BLaER1 treated with 17β-estradiol and CSF1 and Interleukin-3, amounts not matched to agents 10 nM and 100 nM (cell line): ENCODE measurements around the gene TM4SF5.

Experiments
- H3K27ac ChIP-seq, 11 experiments: shearing (Covaris generic); formaldehyde crosslinking; 2 replicates each; pipeline ENCODE4 v1.8.1; 2022
- H3K27me3 ChIP-seq, 11 experiments: shearing (Covaris generic); formaldehyde crosslinking; 2 replicates each; pipeline ENCODE4 v1.8.1; 2022
- H3K36me3 ChIP-seq, 11 experiments: shearing (Covaris generic); formaldehyde crosslinking; 2 replicates each; pipeline ENCODE4 v1.8.1; 2022
- H3K4me1 ChIP-seq, 10 experiments: shearing (Covaris generic); formaldehyde crosslinking; 2 replicates each; pipeline ENCODE4 v1.8.1; 2022
- H3K4me2 ChIP-seq, 11 experiments: shearing (Covaris generic); formaldehyde crosslinking; 2 replicates each; pipeline ENCODE4 v1.8.1; 2022
- H3K4me3 ChIP-seq, 10 experiments: shearing (Covaris generic); formaldehyde crosslinking; 2 replicates each; pipeline ENCODE4 v1.8.1; 2022
- H3K9ac ChIP-seq, 11 experiments: shearing (Covaris generic); formaldehyde crosslinking; 2 replicates each; pipeline ENCODE4 v1.8.1; 2022
- H3K9me3 ChIP-seq, 11 experiments: shearing (Covaris generic); formaldehyde crosslinking; replicated peaks in 1 of 11; 2 replicates each; pipeline ENCODE4 v1.8.1; 2022
- H4K20me1 ChIP-seq, 11 experiments: shearing (Covaris generic); formaldehyde crosslinking; 2 replicates each; pipeline ENCODE4 v1.8.1; 2022
- Cebpa-rat ChIP-seq, 11 experiments: shearing (Covaris generic); IDR thresholded peaks; 2 replicates each; pipeline ENCODE4 v1.8.1; 2022

Gene TM4SF5

DNA sequence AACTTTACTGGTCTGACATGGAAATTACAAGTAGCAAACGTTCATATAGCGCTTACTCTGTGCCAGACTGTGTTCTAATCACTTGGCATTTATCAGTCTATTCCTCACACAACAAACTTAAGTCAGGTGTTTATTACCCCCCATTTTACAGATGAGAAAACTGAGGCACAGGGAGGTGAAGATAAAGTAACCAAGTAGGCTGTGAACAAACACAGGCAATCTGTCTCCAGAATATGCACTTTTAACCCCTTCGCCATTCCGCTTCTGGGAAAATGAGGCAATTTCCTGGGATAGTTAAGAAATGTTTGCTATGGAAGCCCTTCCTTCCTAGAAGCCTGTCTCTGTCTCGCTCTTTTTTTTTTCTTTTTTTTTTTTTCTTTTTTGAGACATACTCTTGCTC, 19.8 kb upstream of the TM4SF5 start:
- Histone ChIP-seq H3K9ac (no peak overlapping the region), H3K4me2 (0 out of 22 replicates have a peak overlapping the region, but pooled peaks of 1 of the 11 experiments have one; percentile 14), H3K27ac (no peak overlapping the region), H3K36me3 (no peaks in the 10 kb centered on the region), H3K4me1 (peaks cover 34 to 51% (median 43%) of the 10 kb centered on the region in 10 experiments), H3K9me3 (no peaks in the 10 kb centered on the region), H3K4me3 (no peak overlapping the region), H4K20me1 (no peaks in the 10 kb centered on the region), H3K27me3 (no peaks in the 10 kb centered on the region)
- no peak for TF ChIP-seq Cebpa-rat (IDR thresholded peaks at IDR 0.05)

DNA sequence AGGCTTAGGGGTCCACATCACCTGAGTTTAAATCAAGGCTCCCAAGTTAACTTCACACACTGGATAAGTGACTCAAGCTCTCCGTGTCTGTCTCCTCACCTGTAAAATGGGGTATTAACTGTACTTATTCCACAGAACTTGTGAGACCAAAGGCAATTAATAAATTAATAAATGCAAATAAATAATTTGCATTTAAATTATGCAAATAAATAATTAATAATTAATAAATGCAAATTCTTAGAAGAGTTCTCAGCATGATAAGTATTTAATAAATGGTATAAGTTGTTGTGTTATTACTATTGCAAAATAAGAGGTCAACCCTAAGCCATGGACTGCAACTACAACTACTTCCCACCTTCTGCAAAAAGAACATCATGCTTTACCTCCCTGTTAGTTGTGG, 18.3 kb upstream of the TM4SF5 start:
- TF ChIP-seq Cebpa-rat (IDR thresholded peaks at IDR 0.05): no peak
- Histone ChIP-seq H4K20me1 (no peaks in the 10 kb centered on the region), H3K36me3 (no peaks in the 10 kb centered on the region), H3K9me3 (no peaks in the 10 kb centered on the region), H3K4me2 (no peak overlapping the region), H3K9ac (no peak overlapping the region), H3K27ac (no peak overlapping the region), H3K4me1 (peaks cover 20 to 49% (median 29%) of the 10 kb centered on the region in 10 experiments), H3K4me3 (no peak overlapping the region), H3K27me3 (no peaks in the 10 kb centered on the region)

DNA sequence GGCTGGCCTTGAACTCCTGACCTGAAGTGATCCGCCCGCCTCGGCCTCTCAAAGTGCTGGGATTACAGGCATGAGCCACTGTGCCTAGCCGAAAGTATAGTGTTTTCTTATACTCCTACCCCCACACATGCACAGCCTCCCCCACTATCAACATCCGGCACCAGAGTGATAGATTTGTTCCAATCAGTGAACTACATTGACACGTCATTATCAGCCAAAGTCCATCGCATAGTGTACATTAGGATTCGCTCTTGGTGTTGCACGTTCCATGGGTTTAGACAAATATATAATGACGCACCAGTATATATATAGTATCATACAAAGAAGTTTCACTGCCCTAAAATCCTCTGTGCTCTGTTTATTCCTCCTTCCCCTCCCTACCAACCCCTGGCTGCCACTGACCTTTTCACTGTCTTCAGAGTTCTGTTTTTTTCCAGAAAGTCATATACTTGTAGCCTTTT, 11.9 kb upstream of the TM4SF5 start:
- Histone ChIP-seq H3K36me3 (no peaks in the 10 kb centered on the region), H3K27me3 (no peaks in the 10 kb centered on the region), H3K4me1 (peaks cover 9 to 66% (median 15%) of the 10 kb centered on the region in 10 experiments), H4K20me1 (no peaks in the 10 kb centered on the region), H3K4me2 (peak overlapping the region in 3 of 11 experiments; percentile 18 to 71 (median 32); a peak in 5 of 22 replicates), H3K9me3 (no peaks in the 10 kb centered on the region), H3K4me3 (no peak overlapping the region), H3K27ac (peak overlapping the region in 3 of 11 experiments; percentile 38 to 47 (median 42); a peak in 5 of 22 replicates), H3K9ac (no peak overlapping the region)
- TF ChIP-seq Cebpa-rat (IDR thresholded peaks at IDR 0.05): no peak

DNA sequence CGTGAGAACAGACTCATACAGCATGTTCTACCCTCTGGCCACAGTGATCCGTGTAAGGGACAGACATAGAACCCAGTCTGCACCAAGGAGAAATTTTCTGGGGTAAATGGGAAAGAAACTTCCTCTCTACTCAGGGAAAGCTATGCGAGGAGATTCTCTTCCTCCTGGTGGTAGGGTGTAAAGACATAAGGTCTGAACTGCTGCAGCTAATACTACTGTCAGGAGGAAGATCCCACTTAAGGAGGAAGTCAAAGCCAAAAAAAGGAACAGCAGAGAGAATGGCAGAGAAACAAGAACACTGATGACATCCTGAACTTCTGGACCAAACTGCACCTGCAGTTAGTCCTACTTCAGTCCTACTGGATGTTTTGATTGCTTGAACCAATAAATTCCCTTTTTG, 7.1 kb upstream of the TM4SF5 start:
- H4K20me1 ChIP-seq: no peaks in the 10 kb centered on the region
- peaks cover 24 to 91% (median 48%) of the 10 kb centered on the region in 10 experiments for H3K4me1 ChIP-seq
- TF ChIP-seq Cebpa-rat (IDR thresholded peaks at IDR 0.05): no peak
- H3K4me2 ChIP-seq: peak overlapping the region; percentile 24 to 89 (median 75)
- H3K9ac ChIP-seq: peak overlapping the region in 6 of 11 experiments; percentile 34 to 94 (median 80); a peak in 9 of 22 replicates
- H3K27me3 ChIP-seq: no peaks in the 10 kb centered on the region
- H3K9me3 ChIP-seq: no peaks in the 10 kb centered on the region
- H3K4me3 ChIP-seq: no peak overlapping the region
- H3K27ac ChIP-seq: peak overlapping the region in 9 of 11 experiments; percentile 8 to 98 (median 91); a peak in 16 of 22 replicates
- no peaks in the 10 kb centered on the region for H3K36me3 ChIP-seq

DNA sequence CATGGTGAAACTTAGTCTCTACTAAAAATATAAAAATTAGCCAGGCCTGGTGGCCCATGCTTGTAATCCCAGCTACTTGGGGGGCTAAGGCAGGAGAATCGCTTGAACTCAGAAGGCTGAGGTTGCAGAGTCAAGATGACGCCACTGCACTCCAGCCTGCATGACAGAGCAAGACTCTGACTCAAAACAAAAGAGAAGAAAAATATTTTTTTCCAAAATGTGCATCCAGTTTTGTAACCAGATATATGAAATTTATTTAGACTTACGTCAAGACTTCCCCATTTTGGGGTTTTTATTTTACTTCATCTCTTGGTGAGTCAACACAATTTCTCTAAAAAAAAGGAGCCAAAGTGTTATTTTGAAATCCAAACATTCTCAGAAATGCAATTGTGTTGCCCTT, 5.5 kb upstream of the TM4SF5 start:
- no peaks in the 10 kb centered on the region for H3K9me3 ChIP-seq
- H3K36me3 ChIP-seq: no peaks in the 10 kb centered on the region
- H4K20me1 ChIP-seq: no peaks in the 10 kb centered on the region
- no peak overlapping the region for H3K4me3 ChIP-seq
- H3K4me2 ChIP-seq: peak overlapping the region; percentile 7 to 89 (median 75); a peak in 18 of 22 replicates
- H3K27ac ChIP-seq: peak overlapping the region in 10 of 11 experiments; percentile 51 to 98 (median 87); a peak in 20 of 22 replicates
- no peaks in the 10 kb centered on the region for H3K27me3 ChIP-seq
- H3K4me1 ChIP-seq: peaks cover 31 to 93% (median 63%) of the 10 kb centered on the region in 10 experiments
- H3K9ac ChIP-seq: peak overlapping the region in 7 of 11 experiments; percentile 47 to 94 (median 78); a peak in 13 of 22 replicates
- peak in 6 of 11 experiments; percentile 32 to 73 (median 56); a peak in 6 of 22 replicates for TF ChIP-seq Cebpa-rat (IDR thresholded peaks at IDR 0.05)

DNA sequence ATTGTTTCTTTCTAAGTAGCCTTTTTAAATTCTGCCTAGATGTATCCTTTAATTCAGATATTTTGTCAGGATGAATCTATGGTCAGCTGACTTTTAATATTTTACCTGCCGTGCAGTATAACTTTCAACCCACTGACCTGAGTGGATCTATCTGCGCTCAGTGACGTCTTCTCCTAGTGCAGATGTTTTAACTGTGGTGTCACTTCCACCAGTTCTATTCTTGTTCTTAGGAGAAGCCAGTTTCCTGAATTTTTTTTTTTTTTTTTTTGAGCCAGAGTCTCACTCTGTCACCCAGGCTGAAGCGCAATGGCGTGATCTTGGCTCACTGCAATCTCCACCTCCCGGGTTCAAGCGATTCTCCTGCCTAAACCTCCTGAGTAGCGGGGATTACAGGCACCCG, 5.0 kb upstream of the TM4SF5 start:
- H3K36me3 ChIP-seq: no peaks in the 10 kb centered on the region
- H3K9me3 ChIP-seq: no peaks in the 10 kb centered on the region
- no peak for TF ChIP-seq Cebpa-rat (IDR thresholded peaks at IDR 0.05)
- H4K20me1 ChIP-seq: no peaks in the 10 kb centered on the region
- H3K27ac ChIP-seq: peak overlapping the region in 10 of 11 experiments; percentile 51 to 98 (median 87); a peak in 19 of 22 replicates
- peaks cover 36 to 93% (median 68%) of the 10 kb centered on the region in 10 experiments for H3K4me1 ChIP-seq
- H3K4me3 ChIP-seq: no peak overlapping the region
- H3K4me2 ChIP-seq: peak overlapping the region; percentile 24 to 87 (median 73); a peak in 20 of 22 replicates
- H3K9ac ChIP-seq: peak overlapping the region in 7 of 11 experiments; percentile 47 to 94 (median 78); a peak in 13 of 22 replicates
- H3K27me3 ChIP-seq: no peaks in the 10 kb centered on the region

DNA sequence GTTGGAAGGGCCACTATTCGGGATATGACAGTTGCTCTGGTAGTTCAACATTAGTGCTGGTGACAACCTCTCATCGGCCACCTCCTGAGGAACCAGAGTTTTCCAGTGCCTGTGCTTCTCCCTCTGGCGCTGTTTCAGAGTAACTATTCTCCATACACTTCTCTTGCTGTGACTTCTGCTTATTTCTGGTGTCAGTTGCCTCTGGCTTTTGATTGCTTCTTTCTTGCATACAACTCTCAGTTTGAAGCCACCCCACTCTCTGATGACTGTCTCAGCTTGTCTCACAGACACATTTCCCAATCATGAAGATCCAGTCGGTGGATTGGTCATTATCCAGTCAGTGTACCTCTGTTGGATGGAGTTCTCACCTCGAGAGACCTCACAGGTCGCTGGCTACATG, 3.4 kb upstream of the TM4SF5 start:
- Histone ChIP-seq H3K4me3 (no peak overlapping the region), H3K36me3 (no peaks in the 10 kb centered on the region), H3K4me2 (peak overlapping the region in 6 of 11 experiments; percentile 39 to 87 (median 78); a peak in 10 of 22 replicates), H4K20me1 (no peaks in the 10 kb centered on the region), H3K9ac (peak overlapping the region in 5 of 11 experiments; percentile 45 to 94 (median 82); a peak in 8 of 22 replicates), H3K4me1 (peaks cover 52 to 100% (median 83%) of the 10 kb centered on the region in 10 experiments), H3K27me3 (no peaks in the 10 kb centered on the region), H3K9me3 (no peaks in the 10 kb centered on the region), H3K27ac (peak overlapping the region in 6 of 11 experiments; percentile 83 to 98 (median 95); a peak in 13 of 22 replicates)
- no peak for TF ChIP-seq Cebpa-rat (IDR thresholded peaks at IDR 0.05)

DNA sequence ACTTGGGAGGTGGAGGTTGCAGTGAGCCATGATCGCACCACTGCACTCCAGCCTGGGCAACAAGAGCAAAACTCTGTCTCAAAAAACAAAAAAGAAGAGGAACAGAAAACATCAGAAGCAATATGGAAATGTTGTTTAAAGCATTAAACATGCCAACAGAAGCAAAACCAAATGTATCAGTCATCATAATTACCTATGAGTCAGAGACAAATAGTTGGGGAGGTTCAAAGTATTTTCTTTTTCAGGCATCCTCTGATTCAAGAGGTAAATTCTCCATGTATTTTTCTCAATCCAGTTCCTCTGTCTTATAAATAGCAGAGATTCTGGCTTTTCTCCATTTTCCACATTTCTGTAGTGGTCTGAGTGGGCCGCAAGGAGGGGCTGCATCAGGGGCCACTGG, 2.1 kb upstream of the TM4SF5 start:
- Histone ChIP-seq H3K27ac (peak overlapping the region in 6 of 11 experiments; percentile 27 to 98 (median 95); a peak in 9 of 22 replicates), H3K36me3 (no peaks in the 10 kb centered on the region), H3K9ac (no peak overlapping the region), H3K4me3 (no peak overlapping the region), H3K27me3 (no peaks in the 10 kb centered on the region), H3K4me1 (peaks cover 57 to 100% (median 84%) of the 10 kb centered on the region in 10 experiments), H3K4me2 (peak overlapping the region in 6 of 11 experiments; percentile 28 to 87 (median 76); a peak in 10 of 22 replicates), H4K20me1 (no peaks in the 10 kb centered on the region), H3K9me3 (no peaks in the 10 kb centered on the region)
- TF ChIP-seq Cebpa-rat (IDR thresholded peaks at IDR 0.05): no peak

DNA sequence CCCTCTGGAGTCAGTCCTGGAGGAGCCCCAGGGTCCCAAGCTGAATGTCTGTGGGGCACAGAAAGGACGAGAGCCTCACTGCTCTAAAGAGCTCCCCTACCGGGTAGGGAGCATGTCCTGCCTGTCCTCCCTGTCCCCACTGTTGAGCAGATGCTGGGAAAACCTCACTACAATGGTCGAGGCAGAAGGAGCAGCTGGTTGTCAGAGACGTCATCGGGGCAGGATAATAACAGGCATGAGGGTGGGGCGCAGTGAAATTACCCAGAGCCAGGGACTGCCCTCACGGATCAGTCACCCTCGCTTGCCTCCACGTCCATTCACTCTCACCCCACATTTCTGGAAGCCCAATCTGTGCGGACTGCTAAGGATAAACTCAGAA, 538 bp downstream of the TM4SF5 start:
- H3K9ac ChIP-seq: peak overlapping the region in 5 of 11 experiments; percentile 20 to 50 (median 32); a peak in 8 of 22 replicates
- no peaks in the 10 kb centered on the region for H4K20me1 ChIP-seq
- no peak for TF ChIP-seq Cebpa-rat (IDR thresholded peaks at IDR 0.05)
- H3K27ac ChIP-seq: peak overlapping the region in 9 of 11 experiments; percentile 85 to 96 (median 88); a peak in 20 of 22 replicates
- H3K4me3 ChIP-seq: no peak overlapping the region
- H3K4me1 ChIP-seq: peaks cover 65 to 100% (median 79%) of the 10 kb centered on the region in 10 experiments
- H3K36me3 ChIP-seq: no peaks in the 10 kb centered on the region
- H3K27me3 ChIP-seq: no peaks in the 10 kb centered on the region
- H3K4me2 ChIP-seq: peak overlapping the region; percentile 53 to 89 (median 82)
- H3K9me3 ChIP-seq: no peaks in the 10 kb centered on the region
